ENCODE data around the gene SOX14. TPM values are rescaled to one million over a fixed set of nuclear protein-coding genes. Genes with fewer than 3 reads are reported as not detected.
A peak's percentile ranks its signal among the peaks of the same experiment; 100 is the strongest.

SOX14 gene
- total RNA-seq, 4 donors from 2014 or later = not detected

- Histone ChIP-seq H3K36me3 (no peaks in the 10 kb centered on the region), H3K4me1 (peaks cover 31 to 88% (median 32%) of the 10 kb centered on the region in 3 donors), H3K27ac (no peak overlapping the region), H3K27me3 (peaks cover 35 to 100% (median 58%) of the 10 kb centered on the region in 4 donors), H3K9me3 (no peaks in the 10 kb centered on the region), H3K4me3 (no peak overlapping the region)
- TF ChIP-seq CTCF (IDR thresholded peaks at IDR 0.05) (no peak), POLR2A (IDR thresholded peaks at IDR 0.05) (no peak)
- DNase-seq = no peak
- intact Hi-C loops (cut with DNase I) = no loop called here
- 8 to 9% methylated on average over 12 to 20 of the region's 27 CpGs for WGBS, 2 donors
Observed at GRCh38 chr3:137765310-137766033, 1.4 kb downstream of the SOX14 start.

GRCh38 chr3:137766041-137766875 lies 2.1 kb downstream of the SOX14 start:
- intact Hi-C loops (cut with DNase I) = no loop called here
- WGBS, 2 donors = 14 to 15% methylated on average over 15 to 21 of the region's 21 CpGs
- no peak for DNase-seq
- TF ChIP-seq CTCF (IDR thresholded peaks at IDR 0.05) (no peak), POLR2A (IDR thresholded peaks at IDR 0.05) (no peak)
- H3K27me3 ChIP-seq = peaks cover 43 to 100% (median 65%) of the 10 kb centered on the region in 4 donors
- no peaks in the 10 kb centered on the region for H3K9me3 ChIP-seq
- H3K27ac ChIP-seq = no peak overlapping the region
- no peak overlapping the region for H3K4me3 ChIP-seq
- peaks cover 39 to 93% (median 40%) of the 10 kb centered on the region in 3 donors for H3K4me1 ChIP-seq
- no peaks in the 10 kb centered on the region for H3K36me3 ChIP-seq

- no peak overlapping the region for H3K4me3 ChIP-seq
- DNase-seq = no peak
- no peaks in the 10 kb centered on the region for H3K9me3 ChIP-seq
- H3K36me3 ChIP-seq = no peaks in the 10 kb centered on the region
- no peak overlapping the region for H3K27ac ChIP-seq
- peaks cover 48 to 100% (median 68%) of the 10 kb centered on the region in 4 donors for H3K27me3 ChIP-seq
- no peak for TF ChIP-seq POLR2A (IDR thresholded peaks at IDR 0.05)
- TF ChIP-seq CTCF (IDR thresholded peaks at IDR 0.05) = no peak
- intact Hi-C loops (cut with DNase I) = no loop called here
- H3K4me1 ChIP-seq = peaks cover 39 to 93% (median 47%) of the 10 kb centered on the region in 3 donors
- WGBS, 2 donors = 10 to 16% methylated on average over 15 to 19 of the region's 22 CpGs
Observed at GRCh38 chr3:137766876-137767537, 2.9 kb downstream of the SOX14 start.

GRCh38 chr3:137767538-137768360 lies 3.6 kb downstream of the SOX14 start:
- intact Hi-C loops (cut with DNase I) = no loop called here
- TF ChIP-seq POLR2A (IDR thresholded peaks at IDR 0.05) = no peak
- TF ChIP-seq CTCF (IDR thresholded peaks at IDR 0.05) = no peak
- no peak for DNase-seq

More at GRCh38 chr3:137767538-137768360, 3.6 kb downstream of the SOX14 start:
- no peak overlapping the region for H3K27ac ChIP-seq
- H3K4me3 ChIP-seq = peak overlapping the region; percentile 10 to 61 (median 43)
- no peaks in the 10 kb centered on the region for H3K9me3 ChIP-seq
- WGBS, 2 donors = 5% methylated on average over 23 to 27 of the region's 36 CpGs
- no peaks in the 10 kb centered on the region for H3K36me3 ChIP-seq
- H3K4me1 ChIP-seq = peaks cover 39 to 87% (median 47%) of the 10 kb centered on the region in 3 donors
- peaks cover 49 to 100% (median 66%) of the 10 kb centered on the region in 4 donors for H3K27me3 ChIP-seq

Measured in esophagus squamous epithelium (tissue), 5 donors.